ENCODE measurements around the gene REL.
"Not testable (repeated sequence)": the region's sequence is repeated elsewhere in the genome, so short reads cannot be mapped to it uniquely, and the experiment has no call there.

Gene REL

GRCh38 chr2:60926741-60927552, 45.6 kb downstream of the REL start:
- no peak for DNase-seq

- not testable (repeated sequence) for DNase-seq
Measured at GRCh38 chr2:60932061-60932460, 50.7 kb downstream of the REL start.

DNA sequence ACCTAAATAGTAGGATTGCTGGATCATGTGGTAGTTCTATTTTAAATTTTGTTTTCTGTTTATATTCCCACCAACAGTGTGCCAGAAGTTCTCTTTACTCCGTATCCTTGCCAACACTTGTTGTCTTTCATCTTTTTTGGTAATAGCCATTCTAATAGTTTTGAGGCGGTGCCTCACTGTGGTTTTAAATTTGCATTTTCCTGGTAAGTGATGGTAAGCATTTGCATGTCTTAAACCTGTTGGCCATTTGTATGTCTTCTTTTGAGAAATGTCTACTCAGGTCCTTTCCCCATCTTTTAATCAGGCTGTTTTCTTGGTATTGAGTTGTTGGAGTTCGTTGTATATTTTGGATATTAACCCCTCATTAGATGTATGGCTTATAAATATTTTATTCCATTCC, 51.6 kb downstream of the REL start:
- no peak for DNase-seq

GRCh38 chr2:60934165-60934722, 52.9 kb downstream of the REL start:
- DNase-seq, result no peak

GRCh38 chr2:60936757-60937156, 55.4 kb downstream of the REL start:
- DNase-seq, result no peak

- no peak for DNase-seq
Measured at GRCh38 chr2:60938301-60938700, 56.9 kb downstream of the REL start.

DNA sequence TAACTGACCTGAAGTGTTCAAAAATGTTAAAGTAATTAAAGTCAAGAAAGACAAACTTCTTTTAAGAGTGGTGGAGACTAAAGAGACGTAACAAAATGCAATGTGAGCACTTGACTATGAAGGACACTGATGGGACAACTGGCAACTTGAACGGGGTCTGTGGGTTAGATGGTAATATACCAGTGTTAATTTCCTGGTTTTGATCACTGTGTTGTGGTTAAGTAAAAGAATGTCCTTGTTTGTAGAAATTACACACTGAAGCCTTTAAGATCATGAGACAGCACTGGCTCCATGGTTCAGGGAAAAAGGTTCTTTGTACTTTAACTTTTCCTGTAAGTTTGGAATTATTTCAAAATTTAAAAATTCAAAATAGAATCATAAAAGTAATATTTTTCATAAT, 58.2 kb downstream of the REL start:
- DNase-seq, result no peak

DNA sequence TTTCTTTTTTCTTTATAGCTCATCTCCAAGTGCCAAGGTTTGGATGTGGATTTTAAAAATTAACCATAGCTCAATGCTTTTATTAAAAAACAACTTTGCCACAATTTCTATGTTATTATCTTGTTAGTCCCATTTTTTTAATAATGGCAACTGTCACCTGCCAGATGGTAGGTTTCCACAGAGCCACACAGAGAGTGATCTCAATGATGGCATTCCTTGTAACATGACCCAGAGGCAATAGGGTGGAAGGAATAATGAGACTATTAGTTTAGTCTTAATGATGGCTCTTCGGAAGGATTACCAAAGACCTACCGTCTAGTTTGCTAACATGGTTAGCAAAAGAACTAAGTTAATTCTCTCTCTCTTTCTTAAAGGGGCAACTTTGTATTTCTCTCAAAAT, 64.0 kb downstream of the REL start:
- no peak for DNase-seq

- DNase-seq, result no peak
Measured at GRCh38 chr2:60947056-60947455, 65.7 kb downstream of the REL start.

DNA sequence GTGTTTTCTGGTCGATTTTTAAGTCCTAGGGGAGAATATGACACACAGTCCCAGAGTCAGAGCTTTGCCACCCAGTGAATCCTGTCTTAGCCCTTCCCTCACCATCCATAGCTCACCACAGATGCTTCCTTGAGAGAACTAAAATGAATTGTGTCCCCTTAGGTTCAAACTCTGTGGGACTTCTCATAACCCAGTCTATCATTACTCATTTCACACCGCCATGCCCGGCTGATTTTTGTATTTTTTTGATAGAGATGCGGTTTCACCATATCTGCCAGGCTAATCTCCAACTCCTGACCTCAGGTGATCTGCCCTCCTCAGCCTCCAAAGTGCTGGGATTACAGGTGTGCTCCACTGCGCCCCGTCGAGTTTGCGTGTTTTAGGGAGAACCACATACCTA, 66.8 kb downstream of the REL start:
- no peak for DNase-seq

GRCh38 chr2:60948926-60949579, 67.7 kb downstream of the REL start:
- no peak for DNase-seq

- DNase-seq, result no peak
Measured at GRCh38 chr2:60954139-60954538, 72.8 kb downstream of the REL start.

DNA sequence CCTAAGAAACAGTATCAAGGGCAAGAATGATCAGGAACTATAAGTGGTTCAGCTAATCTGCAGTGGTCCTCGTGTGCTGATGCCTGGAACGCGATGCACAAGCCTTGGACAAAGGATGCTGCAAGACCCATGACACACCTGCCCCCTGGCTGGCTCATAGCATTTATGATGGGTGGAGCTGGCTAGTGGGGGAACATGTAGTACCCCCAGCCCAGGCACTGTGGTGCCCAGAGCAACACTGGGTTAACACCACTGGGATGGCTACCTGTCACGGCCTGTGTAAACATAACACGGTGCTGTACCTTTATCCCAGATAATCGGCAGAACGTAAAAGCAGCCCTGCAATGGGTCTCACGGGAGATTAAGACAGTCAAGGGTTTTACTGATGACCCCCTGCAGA, 75.8 kb downstream of the REL start:
- no peak for DNase-seq

DNA sequence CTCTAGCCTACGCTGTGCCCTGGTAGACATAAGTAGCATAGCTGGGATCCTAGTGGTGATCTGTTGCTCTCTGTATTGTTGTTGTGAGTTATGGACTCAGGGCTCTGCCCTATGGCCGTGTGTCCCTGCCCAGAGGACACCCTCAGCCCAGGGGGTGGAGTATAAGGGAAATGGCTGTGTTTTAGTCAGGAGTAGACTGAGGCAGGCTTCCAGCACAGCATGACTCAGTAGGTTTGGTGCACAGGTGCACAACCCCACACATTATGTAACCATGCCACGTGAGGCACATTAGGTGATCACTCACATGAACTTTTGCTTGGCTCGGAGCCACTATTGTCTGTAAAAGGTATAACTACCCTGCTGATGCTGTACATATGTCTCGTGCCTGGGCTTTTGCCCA, 76.3 kb downstream of the REL start:
- DNase-seq, result peak; percentile 43

DNA sequence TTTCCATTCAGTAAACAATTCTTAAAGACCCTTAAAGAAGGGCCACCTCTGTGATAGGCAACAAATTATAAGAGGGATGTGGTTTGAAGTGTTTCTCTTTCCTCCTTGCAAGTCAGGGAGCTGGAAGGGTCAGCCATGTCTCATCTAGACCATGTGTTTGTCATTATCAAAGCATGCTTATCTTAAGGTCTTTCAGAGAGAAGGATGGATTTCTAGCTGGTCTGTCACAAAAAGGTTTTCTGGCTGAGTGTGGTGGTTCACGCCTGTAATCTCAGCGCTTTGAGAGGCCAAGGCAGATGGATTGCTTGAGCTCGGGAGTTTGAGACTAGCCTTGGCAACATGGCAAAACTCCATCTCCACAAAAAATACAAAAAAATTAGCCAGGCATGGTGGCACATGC, 77.0 kb downstream of the REL start:
- DNase-seq, result no peak

GRCh38 chr2:60958800-60959199, 77.4 kb downstream of the REL start:
- no peak for DNase-seq

- peak; percentile 25 for DNase-seq
Measured at GRCh38 chr2:60959501-60959900, 78.1 kb downstream of the REL start.

- DNase-seq, result no peak
Measured at GRCh38 chr2:60960706-60961105, 79.3 kb downstream of the REL start.

GRCh38 chr2:60961457-60961856, 80.1 kb downstream of the REL start:
- no peak for DNase-seq

- DNase-seq, result no peak
Measured at GRCh38 chr2:60962528-60962927, 81.2 kb downstream of the REL start.

DNA sequence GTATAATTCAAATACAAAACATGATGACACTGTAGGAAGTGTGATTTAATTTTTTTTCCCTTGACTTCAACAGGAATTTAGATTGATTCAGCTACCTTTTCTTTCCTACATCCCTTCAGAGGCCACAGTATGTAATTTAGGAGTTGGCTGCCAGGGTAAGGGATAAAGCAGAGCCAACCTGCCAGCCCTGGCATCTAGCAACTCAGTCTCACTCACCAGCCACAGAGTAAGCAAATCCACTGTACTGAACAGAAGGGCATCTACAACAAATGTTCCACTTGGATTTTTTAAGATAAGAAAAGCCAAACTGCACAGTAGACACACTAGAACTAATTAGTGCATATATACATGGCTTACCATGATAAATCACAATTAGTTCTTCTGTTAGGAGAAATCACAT, 81.8 kb downstream of the REL start:
- DNase-seq, result no peak

- DNase-seq, result no peak
Measured at GRCh38 chr2:60964651-60965498, 83.5 kb downstream of the REL start.

DNA sequence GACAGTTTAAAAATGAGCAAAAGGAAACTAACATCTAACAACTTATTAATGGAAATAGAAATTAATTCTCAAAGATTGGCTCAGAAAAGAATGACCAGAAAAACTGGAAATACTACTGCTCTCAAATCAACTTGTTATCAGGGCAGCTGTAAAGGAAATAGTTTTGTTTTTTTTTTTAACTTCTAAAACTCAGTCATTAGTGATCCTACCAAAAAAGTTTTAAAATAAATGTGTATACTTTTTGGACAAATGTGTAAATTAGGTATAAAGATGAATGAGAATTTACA, 84.1 kb downstream of the REL start:
- no peak for DNase-seq
